IPS-20b (cell line): ENCODE data around the gene CHD3.

Source experiments
- H3K27ac ChIP-seq: one replicate; pipeline ENCODE4 v1.5.1; 2013; ENCODE audit warnings: low read length
- H3K27me3 ChIP-seq: 2 replicates; pipeline ENCODE4 v1.6.1; 2013; ENCODE audit warnings: mild to moderate bottlenecking, low read length, inconsistent platforms; ENCODE audit not compliant: insufficient read depth
- H3K36me3 ChIP-seq: 2 replicates; pipeline ENCODE4 v1.6.1; 2013; ENCODE audit warnings: low read depth, mild to moderate bottlenecking, inconsistent platforms, low read length, moderate library complexity; ENCODE audit not compliant: insufficient read depth
- H3K4me1 ChIP-seq: 2 replicates; pipeline ENCODE4 v1.6.1; 2013; ENCODE audit warnings: mild to moderate bottlenecking, control low read depth, inconsistent platforms, low read length, moderate library complexity; ENCODE audit not compliant: insufficient read depth
- H3K4me3 ChIP-seq: 2 replicates; pipeline ENCODE4 v1.5.1; 2013; ENCODE audit warnings: mild to moderate bottlenecking, low read length, inconsistent platforms
- H3K9ac ChIP-seq: 2 replicates; pipeline ENCODE4 v1.6.1; 2013; ENCODE audit warnings: low read depth, mild to moderate bottlenecking, inconsistent platforms, low read length, moderate library complexity
- H3K9me3 ChIP-seq: 2 replicates; pipeline ENCODE4 v1.6.1; 2013; ENCODE audit warnings: mild to moderate bottlenecking, low read depth, low read length, inconsistent platforms; ENCODE audit not compliant: insufficient read depth

Gene CHD3

GRCh38 chr17:7912927-7913524 is 24.4 kb downstream of the CHD3 start:
- Histone ChIP-seq H3K4me3 (no peak overlapping the region), H3K36me3 (0 out of 2 replicates have a peak, but pooled peaks cover 5% of the 10 kb centered on the region), H3K4me1 (no peaks in the 10 kb centered on the region; the same call in 1 of the 2 replicates), H3K9me3 (no peaks in the 10 kb centered on the region), H3K27me3 (peaks cover 35% of the 10 kb centered on the region), H3K27ac (no peak overlapping the region), H3K9ac (no peak overlapping the region)

GRCh38 chr17:7915179-7915610 is 26.6 kb downstream of the CHD3 start:
- no peak overlapping the region for H3K27ac ChIP-seq
- 0 out of 2 replicates have a peak, but pooled peaks cover 4% of the 10 kb centered on the region for H3K36me3 ChIP-seq
- H3K27me3 ChIP-seq: peaks cover 45% of the 10 kb centered on the region
- no peaks in the 10 kb centered on the region for H3K9me3 ChIP-seq
- H3K4me1 ChIP-seq: no peaks in the 10 kb centered on the region; the same call in 1 of the 2 replicates
- H3K4me3 ChIP-seq: peak overlapping the region; percentile 74
- H3K9ac ChIP-seq: no peak overlapping the region

- peaks cover 48% of the 10 kb centered on the region for H3K27me3 ChIP-seq
- H3K9ac ChIP-seq: no peak within 1 kb of the TSS
- H3K9me3 ChIP-seq: no peaks in the 10 kb centered on the region
- no peak within 1 kb of the TSS for H3K27ac ChIP-seq
- no peaks in the 10 kb centered on the region; the same call in 1 of the 2 replicates for H3K4me1 ChIP-seq
- H3K36me3 ChIP-seq: 0 out of 2 replicates have a peak, but pooled peaks cover 4% of the 10 kb centered on the region
- peak within 1 kb of the TSS; percentile 74 for H3K4me3 ChIP-seq
Measured at GRCh38 chr17:7915611-7916384, 27.2 kb downstream of the CHD3 start, which contains the start of gene RNF227. Gene RNF227 (minus strand): TSS chr17:7916289. CDS start chr17:7916195, 94 bp downstream.

- Histone ChIP-seq H3K4me1 (no peaks in the 10 kb centered on the region; the same call in 1 of the 2 replicates), H3K4me3 (peak overlapping the region; percentile 74; the same call in 1 of the 2 replicates), H3K27ac (no peak overlapping the region)
Measured at GRCh38 chr17:7916385-7916682, 27.7 kb downstream of the CHD3 start.

GRCh38 chr17:7916808-7917207 is 28.2 kb downstream of the CHD3 start:
- H3K9ac ChIP-seq: no peak overlapping the region
- H3K4me3 ChIP-seq: no peak overlapping the region
- peaks cover 58% of the 10 kb centered on the region for H3K27me3 ChIP-seq
- no peaks in the 10 kb centered on the region for H3K9me3 ChIP-seq
- H3K36me3 ChIP-seq: no peaks in the 10 kb centered on the region
- no peak overlapping the region for H3K27ac ChIP-seq
- no peaks in the 10 kb centered on the region; the same call in 1 of the 2 replicates for H3K4me1 ChIP-seq

More at GRCh38 chr17:7916385-7916682, 27.7 kb downstream of the CHD3 start:
- H3K36me3 ChIP-seq: no peaks in the 10 kb centered on the region
- peaks cover 53% of the 10 kb centered on the region for H3K27me3 ChIP-seq
- no peaks in the 10 kb centered on the region for H3K9me3 ChIP-seq
- no peak overlapping the region for H3K9ac ChIP-seq

- H3K4me3 ChIP-seq: peak overlapping the region; percentile 52
- H3K27me3 ChIP-seq: peaks cover 81% of the 10 kb centered on the region
- no peak overlapping the region for H3K27ac ChIP-seq
Measured at GRCh38 chr17:7922269-7922844, 33.8 kb downstream of the CHD3 start.

GRCh38 chr17:7922845-7923628 is 34.4 kb downstream of the CHD3 start:
- peaks cover 82% of the 10 kb centered on the region for H3K27me3 ChIP-seq
- H3K36me3 ChIP-seq: no peaks in the 10 kb centered on the region
- no peaks in the 10 kb centered on the region for H3K9me3 ChIP-seq
- peak overlapping the region; percentile 52; the same call in 1 of the 2 replicates for H3K4me3 ChIP-seq
- no peaks in the 10 kb centered on the region; the same call in 1 of the 2 replicates for H3K4me1 ChIP-seq
- peak overlapping the region; percentile 43; the same call in 1 of the 2 replicates for H3K9ac ChIP-seq
- H3K27ac ChIP-seq: no peak overlapping the region

More at GRCh38 chr17:7922269-7922844, 33.8 kb downstream of the CHD3 start:
- no peaks in the 10 kb centered on the region; the same call in 1 of the 2 replicates for H3K4me1 ChIP-seq
- no peaks in the 10 kb centered on the region for H3K9me3 ChIP-seq
- H3K9ac ChIP-seq: no peak overlapping the region
- H3K36me3 ChIP-seq: no peaks in the 10 kb centered on the region

- no peak overlapping the region for H3K27ac ChIP-seq
- H3K9ac ChIP-seq: no peak overlapping the region
- no peaks in the 10 kb centered on the region for H3K9me3 ChIP-seq
- H3K27me3 ChIP-seq: peaks cover 67% of the 10 kb centered on the region
- H3K4me3 ChIP-seq: no peak overlapping the region
- no peaks in the 10 kb centered on the region; the same call in 1 of the 2 replicates for H3K4me1 ChIP-seq
- H3K36me3 ChIP-seq: no peaks in the 10 kb centered on the region
Measured at GRCh38 chr17:7927596-7927995, 39.0 kb downstream of the CHD3 start.

GRCh38 chr17:7929158-7930023 is 40.8 kb downstream of the CHD3 start, which contains the start of gene KCNAB3:
Gene KCNAB3 (minus strand): TSS chr17:7929856. CDS start chr17:7929435, 421 bp downstream.
- H3K9ac ChIP-seq: peak within 1 kb of the TSS; percentile 39; the same call in 1 of the 2 replicates
- no peaks in the 10 kb centered on the region for H3K9me3 ChIP-seq
- peaks cover 49% of the 10 kb centered on the region for H3K27me3 ChIP-seq
- H3K4me1 ChIP-seq: peaks cover 7% of the 10 kb centered on the region; the same call in 1 of the 2 replicates
- no peak within 1 kb of the TSS for H3K27ac ChIP-seq
- H3K36me3 ChIP-seq: peaks cover under 1% of the 10 kb centered on the region; the same call in 1 of the 2 replicates
- H3K4me3 ChIP-seq: peak within 1 kb of the TSS; percentile 68

GRCh38 chr17:7930841-7931631 is 42.4 kb downstream of the CHD3 start:
- H3K4me3 ChIP-seq: peak overlapping the region; percentile 92

More at GRCh38 chr17:7930841-7931631, 42.4 kb downstream of the CHD3 start:
- peaks cover 36% of the 10 kb centered on the region for H3K27me3 ChIP-seq
- peaks cover 13% of the 10 kb centered on the region for H3K36me3 ChIP-seq
- H3K27ac ChIP-seq: no peak overlapping the region
- H3K9me3 ChIP-seq: no peaks in the 10 kb centered on the region
- H3K4me1 ChIP-seq: peaks cover 7% of the 10 kb centered on the region; the same call in 1 of the 2 replicates
- peak overlapping the region; percentile 86; the same call in 1 of the 2 replicates for H3K9ac ChIP-seq
